Upper lobe of left lung (tissue), 6 donors: ENCODE measurements around the gene COPS6. TPM values are rescaled to one million over a fixed set of nuclear protein-coding genes. Genes with fewer than 3 reads are reported as not detected.

Experiments used
- ATAC-seq, 2 donors: fragments of 200-7000 bp; cut with Tn5 transposase; one replicate each; pipeline ENCODE4 v1.9.1; 2022; ENCODE audit warnings: mild to moderate bottlenecking in 2 of 2, moderate library complexity in 2 of 2; ENCODE audit not compliant: low FRiP score in 2 of 2
- DNase-seq, 2 donors: peaks; one replicate each; pipeline ENCODE4 v3.0.0-alpha.2; 2019 to 2020
- H3K27ac ChIP-seq, 4 donors: fragments of 200-600 bp; sonication (generic); one replicate each; pipeline ENCODE4 v1.5.1; 2016 to 2019
- H3K27me3 ChIP-seq, 4 donors: fragments of 200-600 bp; sonication (generic); one replicate each; pipeline ENCODE4 v1.5.1; 2017 to 2019
- H3K36me3 ChIP-seq, 4 donors: fragments of 200-600 bp; sonication (generic); one replicate each; pipeline ENCODE4 v1.5.1; 2016 to 2019
- H3K4me1 ChIP-seq, 4 donors: fragments of 200-600 bp; sonication (generic); one replicate each; pipeline ENCODE4 v1.5.1; 2018 to 2019
- H3K4me3 ChIP-seq, 4 donors: fragments of 200-600 bp; sonication (generic); one replicate each; pipeline ENCODE4 v1.5.1; 2017 to 2019; ENCODE audit warnings: mild to moderate bottlenecking in 2 of 4, moderate library complexity in 1 of 4
- H3K9me3 ChIP-seq, 4 donors: fragments of 200-600 bp; sonication (generic); one replicate each; pipeline ENCODE4 v1.5.1; 2018 to 2019
- CTCF ChIP-seq, 6 experiments: fragments of 450-650 bp in 4 of 6; fragments of 200-600 bp in 2 of 6; sonication (generic) in 2 of 6; IDR thresholded peaks; one replicate each; pipeline ENCODE4 v1.5.1; 2016 to 2019; ENCODE audit warnings: antibody characterized with exemption in 6 of 6
- EP300 ChIP-seq, 4 donors: sonication (generic); formaldehyde crosslinking; IDR thresholded peaks; one replicate each; pipeline ENCODE4 v1.5.1; 2017; ENCODE audit warnings: antibody characterized with exemption in 4 of 4, control low read depth in 2 of 4
- POLR2A ChIP-seq, 4 donors: fragments of 450-650 bp; IDR thresholded peaks; one replicate each; pipeline ENCODE4 v1.5.1; 2016 to 2017; ENCODE audit warnings: antibody characterized with exemption in 4 of 4, mild to moderate bottlenecking in 2 of 4
- POLR2AphosphoS5 ChIP-seq, 2 donors: sonication (generic); formaldehyde crosslinking; IDR thresholded peaks; one replicate each; pipeline ENCODE4 v1.5.1; 2017; ENCODE audit warnings: antibody characterized with exemption in 2 of 2
- WGBS, 2 donors: methylation state at CpG; one replicate each; pipeline ENCODE4 v1.1.5; 2017 to 2018; 5-methylcytosine and 5-hydroxymethylcytosine counted together
- total RNA-seq, 6 donors: library from RNA; depleted of rRNA in 4 of 6; stranded (reverse); fragments of >200 nt in 4 of 6; gene quantifications; one replicate each; pipeline versions ENCODE4 v1.1.0 to v1.2.1, GENCODE V29; 2016 to 2021
- donor health status: DM: no; HTN: no; CAD: no; lungs with moderate emphysema.
- donor health status: DM: no; HTN: yes; CAD: no; lungs with severe emphysema.

The COPS6 gene
- total RNA-seq, 6 donors from 2014 or later, result 23.4 to 217 (median 53.9) TPM

GRCh38 chr7:100079024-100079560, 9.7 kb upstream of the COPS6 start:
- Histone ChIP-seq H3K27ac (no peak overlapping the region), H3K36me3 (peaks cover 21 to 57% (median 35%) of the 10 kb centered on the region in 4 donors), H3K4me3 (no peak overlapping the region), H3K9me3 (no peaks in the 10 kb centered on the region), H3K27me3 (no peaks in the 10 kb centered on the region), H3K4me1 (peaks cover 19 to 39% (median 24%) of the 10 kb centered on the region in 4 donors)
- DNase-seq, result no peak
- no peak for ATAC-seq
- WGBS, 2 donors, result 77 to 84% methylated on average over 7 of the region's 7 CpGs
- TF ChIP-seq POLR2A (IDR thresholded peaks at IDR 0.05) (no peak), EP300 (IDR thresholded peaks at IDR 0.05) (no peak), POLR2AphosphoS5 (IDR thresholded peaks at IDR 0.05) (no peak), CTCF (IDR thresholded peaks at IDR 0.05) (no peak)

GRCh38 chr7:100080907-100081534, 7.7 kb upstream of the COPS6 start:
- H3K36me3 ChIP-seq, result peaks cover 9 to 38% (median 16%) of the 10 kb centered on the region in 4 donors
- H3K4me3 ChIP-seq, result peak overlapping the region; percentile 59 to 87 (median 82)
- ATAC-seq, result peak in 1 of 2 donors; percentile 39
- no peaks in the 10 kb centered on the region for H3K27me3 ChIP-seq
- no peaks in the 10 kb centered on the region for H3K9me3 ChIP-seq
- WGBS, 2 donors, result 1 to 2% methylated on average over 19 to 28 of the region's 34 CpGs
- peak overlapping the region; percentile 84 to 94 (median 88) for H3K27ac ChIP-seq
- TF ChIP-seq EP300 (IDR thresholded peaks at IDR 0.05) (no peak), CTCF (IDR thresholded peaks at IDR 0.05) (no peak), POLR2AphosphoS5 (IDR thresholded peaks at IDR 0.05) (no peak), POLR2A (IDR thresholded peaks at IDR 0.05) (no peak)
- no peak for DNase-seq
- H3K4me1 ChIP-seq, result peaks cover 19 to 39% (median 24%) of the 10 kb centered on the region in 4 donors

GRCh38 chr7:100081535-100082102, 7.2 kb upstream of the COPS6 start, which contains the start of gene ZNF3:
ZNF3 (minus strand) TSS chr7:100081723; CDS start chr7:100077357, 4,366 bp downstream.
- Histone ChIP-seq H3K27ac (peak within 1 kb of the TSS; percentile 84 to 94 (median 88)), H3K4me3 (peak within 1 kb of the TSS; percentile 59 to 87 (median 82)), H3K4me1 (peaks cover 19 to 39% (median 24%) of the 10 kb centered on the region in 4 donors), H3K9me3 (no peaks in the 10 kb centered on the region), H3K27me3 (no peaks in the 10 kb centered on the region), H3K36me3 (peaks cover 3 to 32% (median 10%) of the 10 kb centered on the region in 4 donors)
- peak; percentile 84 to 98 (median 97) for TF ChIP-seq CTCF (IDR thresholded peaks at IDR 0.05)
- peak in 3 of 4 donors; percentile 72 to 77 (median 73) for TF ChIP-seq POLR2A (IDR thresholded peaks at IDR 0.05)
- peak in 2 of 4 donors; percentile 10 to 76 for TF ChIP-seq EP300 (IDR thresholded peaks at IDR 0.05)
- TF ChIP-seq POLR2AphosphoS5 (IDR thresholded peaks at IDR 0.05), result peak; percentile 87 to 93
- DNase-seq, result peak; percentile 99
- WGBS, 2 donors, result 2% methylated on average over 16 to 30 of the region's 55 CpGs
- ATAC-seq, result peak; percentile 98

GRCh38 chr7:100082978-100083377, 5.8 kb upstream of the COPS6 start:
- ATAC-seq, result no peak
- WGBS, 2 donors, result 57 to 62% methylated on average over 4 of the region's 4 CpGs
- Histone ChIP-seq H3K4me3 (peak overlapping the region in 1 of 4 donors; percentile 80), H3K27me3 (no peaks in the 10 kb centered on the region), H3K36me3 (peaks cover 0 to 20% (median 3%) of the 10 kb centered on the region in 4 donors), H3K9me3 (no peaks in the 10 kb centered on the region), H3K27ac (peak overlapping the region in 1 of 4 donors; percentile 43), H3K4me1 (peaks cover 20 to 41% (median 25%) of the 10 kb centered on the region in 4 donors)
- DNase-seq, result no peak
- TF ChIP-seq POLR2A (IDR thresholded peaks at IDR 0.05), result no peak
- no peak for TF ChIP-seq CTCF (IDR thresholded peaks at IDR 0.05)
- TF ChIP-seq EP300 (IDR thresholded peaks at IDR 0.05), result no peak
- no peak for TF ChIP-seq POLR2AphosphoS5 (IDR thresholded peaks at IDR 0.05)
